Prostate gland (tissue), 2 donors: ENCODE results near the gene EHMT1.

ENCODE experiments used
- POLR2A ChIP-seq: fragments of 450-650 bp; IDR thresholded peaks from one replicate; pipeline ENCODE4 v1.6.1; 2016; ENCODE audit warnings: antibody characterized with exemption, mild to moderate bottlenecking
- POLR2AphosphoS5 ChIP-seq: sonication (generic); formaldehyde crosslinking; IDR thresholded peaks from one replicate; pipeline ENCODE4 v1.6.1; 2017; ENCODE audit warnings: antibody characterized with exemption
- TF ChIP-seq, protein P1 (sequence below), 4 experiments: fragments of 200-600 bp in 2 of 4; fragments of 450-650 bp in 2 of 4; sonication (generic) in 2 of 4; IDR thresholded peaks; 1 replicate in 3 of 4; 2 replicates in 1 of 4; pipeline ENCODE4 v1.5.1; 2016 to 2019; ENCODE audit warnings: antibody characterized with exemption in 4 of 4, mild to moderate bottlenecking in 2 of 4, moderate library complexity in 2 of 4

DNA sequence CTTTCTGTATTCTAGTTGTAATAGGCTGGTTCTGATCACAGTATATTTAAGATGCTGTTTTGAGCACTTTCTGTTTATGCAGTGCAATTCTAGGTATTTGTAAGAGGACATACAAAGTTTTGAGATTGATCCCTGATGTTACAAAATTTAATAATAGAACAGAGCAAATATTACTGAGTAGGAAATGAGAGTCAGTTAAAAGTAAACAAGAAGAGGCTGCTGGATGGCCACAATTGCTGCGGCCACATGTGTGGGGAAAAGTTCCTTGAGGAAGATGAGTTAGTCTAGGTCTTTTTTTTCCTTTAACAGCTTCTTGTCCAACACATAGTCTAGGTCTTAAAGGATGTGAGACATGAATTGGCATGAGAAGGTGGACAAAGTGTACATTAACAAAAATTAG lies 11.3 kb downstream of the EHMT1 start:
- TF ChIP-seq, protein P1, sequence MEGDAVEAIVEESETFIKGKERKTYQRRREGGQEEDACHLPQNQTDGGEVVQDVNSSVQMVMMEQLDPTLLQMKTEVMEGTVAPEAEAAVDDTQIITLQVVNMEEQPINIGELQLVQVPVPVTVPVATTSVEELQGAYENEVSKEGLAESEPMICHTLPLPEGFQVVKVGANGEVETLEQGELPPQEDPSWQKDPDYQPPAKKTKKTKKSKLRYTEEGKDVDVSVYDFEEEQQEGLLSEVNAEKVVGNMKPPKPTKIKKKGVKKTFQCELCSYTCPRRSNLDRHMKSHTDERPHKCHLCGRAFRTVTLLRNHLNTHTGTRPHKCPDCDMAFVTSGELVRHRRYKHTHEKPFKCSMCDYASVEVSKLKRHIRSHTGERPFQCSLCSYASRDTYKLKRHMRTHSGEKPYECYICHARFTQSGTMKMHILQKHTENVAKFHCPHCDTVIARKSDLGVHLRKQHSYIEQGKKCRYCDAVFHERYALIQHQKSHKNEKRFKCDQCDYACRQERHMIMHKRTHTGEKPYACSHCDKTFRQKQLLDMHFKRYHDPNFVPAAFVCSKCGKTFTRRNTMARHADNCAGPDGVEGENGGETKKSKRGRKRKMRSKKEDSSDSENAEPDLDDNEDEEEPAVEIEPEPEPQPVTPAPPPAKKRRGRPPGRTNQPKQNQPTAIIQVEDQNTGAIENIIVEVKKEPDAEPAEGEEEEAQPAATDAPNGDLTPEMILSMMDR (IDR thresholded peaks at IDR 0.05) = no peak
- TF ChIP-seq POLR2AphosphoS5 = no peak
- no peak for TF ChIP-seq POLR2A
